Measurements from ENCODE around the gene MED26. TPM values are rescaled to one million over a fixed set of nuclear protein-coding genes. Genes with fewer than 3 reads are reported as not detected.

Gene MED26
- total and polyA plus RNA-seq, 2 of the 13 experiments (the other 11 are each of a cell fraction or from before 2014, with no cell fraction given), result 3.5 to 3.8 TPM

DNA sequence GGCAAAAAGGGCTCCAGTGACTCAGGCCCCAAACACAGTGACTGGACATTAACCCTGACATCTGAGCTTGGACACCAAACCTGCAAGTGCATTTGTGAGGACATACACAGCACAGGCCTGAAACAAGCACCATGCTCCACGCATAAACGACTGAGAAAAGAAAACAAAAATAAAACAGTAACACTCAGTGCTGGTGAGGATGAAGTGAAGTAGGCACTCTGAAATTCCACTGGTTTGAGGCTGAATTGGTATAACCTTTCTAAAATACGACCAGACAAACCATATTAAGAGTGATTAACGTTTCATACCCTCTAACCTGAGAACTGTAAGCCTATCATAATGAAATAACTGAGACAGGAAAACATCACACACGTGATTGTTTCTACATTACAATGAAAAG, 61.3 kb downstream of the MED26 start (continued):
- TF ChIP-seq, protein P1, sequence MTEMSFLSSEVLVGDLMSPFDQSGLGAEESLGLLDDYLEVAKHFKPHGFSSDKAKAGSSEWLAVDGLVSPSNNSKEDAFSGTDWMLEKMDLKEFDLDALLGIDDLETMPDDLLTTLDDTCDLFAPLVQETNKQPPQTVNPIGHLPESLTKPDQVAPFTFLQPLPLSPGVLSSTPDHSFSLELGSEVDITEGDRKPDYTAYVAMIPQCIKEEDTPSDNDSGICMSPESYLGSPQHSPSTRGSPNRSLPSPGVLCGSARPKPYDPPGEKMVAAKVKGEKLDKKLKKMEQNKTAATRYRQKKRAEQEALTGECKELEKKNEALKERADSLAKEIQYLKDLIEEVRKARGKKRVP (CRISPR knock-in tag; IDR thresholded peaks at IDR 0.05), result no peak
- TF ChIP-seq, protein P2, sequence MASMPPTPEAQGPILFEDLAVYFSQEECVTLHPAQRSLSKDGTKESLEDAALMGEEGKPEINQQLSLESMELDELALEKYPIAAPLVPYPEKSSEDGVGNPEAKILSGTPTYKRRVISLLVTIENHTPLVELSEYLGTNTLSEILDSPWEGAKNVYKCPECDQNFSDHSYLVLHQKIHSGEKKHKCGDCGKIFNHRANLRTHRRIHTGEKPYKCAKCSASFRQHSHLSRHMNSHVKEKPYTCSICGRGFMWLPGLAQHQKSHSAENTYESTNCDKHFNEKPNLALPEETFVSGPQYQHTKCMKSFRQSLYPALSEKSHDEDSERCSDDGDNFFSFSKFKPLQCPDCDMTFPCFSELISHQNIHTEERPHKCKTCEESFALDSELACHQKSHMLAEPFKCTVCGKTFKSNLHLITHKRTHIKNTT (CRISPR knock-in tag; IDR thresholded peaks at IDR 0.05), result no peak
- TF ChIP-seq NONO (IDR thresholded peaks at IDR 0.05), result no peak
- TF ChIP-seq NONO (CRISPR knock-in tag; conservative IDR thresholded peaks at IDR 0.05), result no peak
- TF ChIP-seq, protein P3, sequence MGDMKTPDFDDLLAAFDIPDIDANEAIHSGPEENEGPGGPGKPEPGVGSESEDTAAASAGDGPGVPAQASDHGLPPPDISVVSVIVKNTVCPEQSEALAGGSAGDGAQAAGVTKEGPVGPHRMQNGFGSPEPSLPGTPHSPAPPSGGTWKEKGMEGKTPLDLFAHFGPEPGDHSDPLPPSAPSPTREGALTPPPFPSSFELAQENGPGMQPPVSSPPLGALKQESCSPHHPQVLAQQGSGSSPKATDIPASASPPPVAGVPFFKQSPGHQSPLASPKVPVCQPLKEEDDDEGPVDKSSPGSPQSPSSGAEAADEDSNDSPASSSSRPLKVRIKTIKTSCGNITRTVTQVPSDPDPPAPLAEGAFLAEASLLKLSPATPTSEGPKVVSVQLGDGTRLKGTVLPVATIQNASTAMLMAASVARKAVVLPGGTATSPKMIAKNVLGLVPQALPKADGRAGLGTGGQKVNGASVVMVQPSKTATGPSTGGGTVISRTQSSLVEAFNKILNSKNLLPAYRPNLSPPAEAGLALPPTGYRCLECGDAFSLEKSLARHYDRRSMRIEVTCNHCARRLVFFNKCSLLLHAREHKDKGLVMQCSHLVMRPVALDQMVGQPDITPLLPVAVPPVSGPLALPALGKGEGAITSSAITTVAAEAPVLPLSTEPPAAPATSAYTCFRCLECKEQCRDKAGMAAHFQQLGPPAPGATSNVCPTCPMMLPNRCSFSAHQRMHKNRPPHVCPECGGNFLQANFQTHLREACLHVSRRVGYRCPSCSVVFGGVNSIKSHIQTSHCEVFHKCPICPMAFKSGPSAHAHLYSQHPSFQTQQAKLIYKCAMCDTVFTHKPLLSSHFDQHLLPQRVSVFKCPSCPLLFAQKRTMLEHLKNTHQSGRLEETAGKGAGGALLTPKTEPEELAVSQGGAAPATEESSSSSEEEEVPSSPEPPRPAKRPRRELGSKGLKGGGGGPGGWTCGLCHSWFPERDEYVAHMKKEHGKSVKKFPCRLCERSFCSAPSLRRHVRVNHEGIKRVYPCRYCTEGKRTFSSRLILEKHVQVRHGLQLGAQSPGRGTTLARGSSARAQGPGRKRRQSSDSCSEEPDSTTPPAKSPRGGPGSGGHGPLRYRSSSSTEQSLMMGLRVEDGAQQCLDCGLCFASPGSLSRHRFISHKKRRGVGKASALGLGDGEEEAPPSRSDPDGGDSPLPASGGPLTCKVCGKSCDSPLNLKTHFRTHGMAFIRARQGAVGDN (CRISPR knock-in tag; IDR thresholded peaks at IDR 0.05), result no peak
- TF ChIP-seq ZNF839 (CRISPR knock-in tag; IDR thresholded peaks at IDR 0.05; ENCODE audit: borderline replicate concordance), result no peak
- TF ChIP-seq MYNN (CRISPR knock-in tag; IDR thresholded peaks at IDR 0.05; ENCODE audit: low read depth), result no peak
